Neural cell (in vitro differentiated cells): ENCODE results near the gene HOXB1. TPM values are rescaled to one million over a fixed set of nuclear protein-coding genes. Genes with fewer than 3 reads are reported as not detected.

Source experiments
- H2AFZ ChIP-seq: fragments of 200-600, 300-800 bp; sonication (generic), shearing (Covaris generic); 2 replicates; pipeline ENCODE4 v1.6.0; 2014; ENCODE audit warnings: low read depth, mild to moderate bottlenecking, antibody characterized with exemption, low read length, moderate library complexity
- H3F3A ChIP-seq: fragments of 200-600 bp; shearing (Covaris generic); 2 replicates; pipeline ENCODE4 v1.6.1; 2016; ENCODE audit warnings: mild to moderate bottlenecking, moderate library complexity, mixed read lengths, antibody characterized with exemption, low read length; ENCODE audit not compliant: insufficient read depth, poor library complexity, severe bottlenecking
- H3K27ac ChIP-seq: fragments of 200-600, 300-800 bp; sonication (generic), shearing (Covaris generic); 2 replicates; pipeline ENCODE4 v1.5.1; 2014; ENCODE audit warnings: mild to moderate bottlenecking, low read length, moderate library complexity
- H3K27me3 ChIP-seq: fragments of 300-800, 200-600 bp; sonication (generic), shearing (Covaris generic); 2 replicates; pipeline ENCODE4 v1.6.0; 2014; ENCODE audit warnings: mild to moderate bottlenecking, low read depth, low read length, moderate library complexity; ENCODE audit not compliant: insufficient read depth
- H3K36me3 ChIP-seq: fragments of 300-800, 200-600 bp; sonication (generic), shearing (Covaris generic); 2 replicates; pipeline ENCODE4 v1.5.1; 2014; ENCODE audit warnings: mild to moderate bottlenecking, antibody characterized with exemption, low read length, moderate library complexity; ENCODE audit not compliant: insufficient read depth
- H3K4me2 ChIP-seq: fragments of 300-800, 200-600 bp; sonication (generic), shearing (Covaris generic); 2 replicates; pipeline ENCODE4 v1.6.0; 2014; ENCODE audit warnings: mild to moderate bottlenecking, low read length
- H3K4me3 ChIP-seq: fragments of 300-800, 200-600 bp; sonication (generic), shearing (Covaris generic); 2 replicates; pipeline ENCODE4 v1.5.1; 2014; ENCODE audit warnings: mild to moderate bottlenecking, low read length, moderate library complexity
- H3K79me2 ChIP-seq: fragments of 200-600 bp; shearing (Covaris generic); replicated peaks from 2 replicates; pipeline ENCODE4 v1.6.0; 2014; ENCODE audit warnings: mild to moderate bottlenecking, low read length, moderate library complexity; ENCODE audit not compliant: insufficient read depth
- H3K9ac ChIP-seq: fragments of 300-800, 200-600 bp; sonication (generic), shearing (Covaris generic); 2 replicates; pipeline ENCODE4 v1.6.1; 2016; ENCODE audit warnings: mild to moderate bottlenecking, low read length, mixed read lengths
- H3K9me2 ChIP-seq: fragments of 200-600 bp; shearing (Covaris generic); 2 replicates; pipeline ENCODE4 v1.6.1; 2016; ENCODE audit warnings: mild to moderate bottlenecking, low read length, mixed read lengths; ENCODE audit not compliant: insufficient read depth
- H3K9me3 ChIP-seq: fragments of 200-600, 300-800 bp; sonication (generic), shearing (Covaris generic); 2 replicates; pipeline ENCODE4 v1.6.1; 2016; ENCODE audit warnings: mild to moderate bottlenecking, mixed run types, low read length, moderate library complexity, mixed read lengths
- H4K20me1 ChIP-seq: fragments of 200-600 bp; shearing (Covaris generic); 2 replicates; pipeline ENCODE4 v1.6.1; 2016; ENCODE audit warnings: mild to moderate bottlenecking, mixed run types; ENCODE audit not compliant: insufficient read depth
- EP300 ChIP-seq: fragments of 450-650 bp; conservative IDR thresholded peaks from 2 replicates; pipeline ENCODE4 v1.6.1; 2014; ENCODE audit warnings: antibody characterized with exemption, mild to moderate bottlenecking, moderate library complexity; ENCODE audit not compliant: poor library complexity, severe bottlenecking
- EZH2 ChIP-seq: fragments of 200-600, 300-800 bp; shearing (Covaris generic), sonication (generic); IDR thresholded peaks from 2 replicates; pipeline ENCODE4 v1.6.1; 2014; ENCODE audit warnings: antibody characterized with exemption, low read length, borderline replicate concordance, mild to moderate bottlenecking; ENCODE audit not compliant: insufficient read depth, poor library complexity, severe bottlenecking
- MXI1 ChIP-seq: fragments of 450-650 bp; conservative IDR thresholded peaks from 2 replicates; pipeline ENCODE4 v1.6.1; 2014; ENCODE audit warnings: antibody characterized with exemption, mild to moderate bottlenecking; ENCODE audit not compliant: poor library complexity, severe bottlenecking
- POLR2AphosphoS5 ChIP-seq: IDR thresholded peaks from 2 replicates; pipeline ENCODE4 v1.6.1; 2012
- RAD21 ChIP-seq: fragments of 450-650 bp; conservative IDR thresholded peaks from 2 replicates; pipeline ENCODE4 v1.6.1; 2014; ENCODE audit warnings: antibody characterized with exemption, mild to moderate bottlenecking, moderate library complexity
- SMC3 ChIP-seq: fragments of 450-650 bp; conservative IDR thresholded peaks from 2 replicates; pipeline ENCODE4 v1.6.1; 2014; ENCODE audit warnings: antibody characterized with exemption, mild to moderate bottlenecking, moderate library complexity; ENCODE audit not compliant: poor library complexity
- TAF1 ChIP-seq: IDR thresholded peaks from 2 replicates; pipeline ENCODE4 v1.6.1; 2012; ENCODE audit warnings: low read depth
- polyA plus RNA-seq: library from polyadenylated mRNA; depleted of rRNA; stranded (reverse); fragments of >200 nt; gene quantifications from 2 replicates; pipeline ENCODE4 v1.2.3, GENCODE V29; 2014
- TF ChIP-seq, protein P1 (sequence below): IDR thresholded peaks from 2 replicates; pipeline ENCODE4 v1.6.1; 2012; ENCODE audit warnings: borderline replicate concordance
- TF ChIP-seq, protein P2 (sequence below): fragments of 450-650 bp; IDR thresholded peaks from 2 replicates; pipeline ENCODE4 v1.5.1; 2014; ENCODE audit warnings: antibody characterized with exemption, mild to moderate bottlenecking, moderate library complexity; ENCODE audit not compliant: poor library complexity, severe bottlenecking

HOXB1 gene
- polyA plus RNA-seq, 1 donor from 2014 or later: not detected

DNA sequence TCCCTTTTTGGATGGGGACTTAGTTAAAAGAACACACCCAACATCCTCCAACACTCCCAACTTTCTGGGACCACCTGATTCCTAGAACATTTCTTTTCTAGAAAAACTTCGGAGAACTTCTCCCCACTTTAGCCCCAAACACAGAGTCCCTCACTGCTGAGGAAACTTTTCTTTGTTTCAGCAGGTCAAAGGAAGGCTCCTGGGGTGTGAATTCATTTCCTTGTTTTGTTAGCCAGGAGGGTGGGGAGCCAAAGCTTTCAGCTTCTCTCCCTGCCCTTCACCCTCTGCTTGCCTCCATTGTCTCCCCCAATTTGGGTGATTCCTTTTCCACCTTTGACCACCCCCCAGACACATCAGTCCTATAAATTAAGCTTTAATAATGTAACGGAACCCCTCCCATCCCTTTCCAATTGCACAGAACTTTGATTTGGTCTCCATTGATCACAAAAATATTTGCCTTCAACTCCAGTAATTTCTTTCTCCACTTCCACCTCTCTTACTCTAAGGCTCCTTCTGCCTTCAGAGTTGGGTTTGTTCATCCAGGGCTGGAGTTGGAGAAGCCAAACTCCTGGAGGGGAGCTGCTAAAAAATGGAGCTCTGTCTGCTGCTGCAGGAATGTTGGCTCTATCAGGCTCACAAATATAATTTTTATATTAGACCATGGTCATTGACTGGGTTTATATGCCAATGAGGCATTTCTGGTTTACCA, 37.0 kb upstream of the HOXB1 start:
- Histone ChIP-seq H3K9ac (no peak overlapping the region), H3F3A (no peaks in the 10 kb centered on the region), H3K4me3 (no peak overlapping the region), H3K79me2 (no peaks in the 10 kb centered on the region), H3K9me2 (no peaks in the 10 kb centered on the region), H2AFZ (no peak overlapping the region), H4K20me1 (no peaks in the 10 kb centered on the region), H3K36me3 (no peaks in the 10 kb centered on the region), H3K4me2 (no peak overlapping the region), H3K27me3 (peaks cover 99% of the 10 kb centered on the region), H3K27ac (no peak overlapping the region), H3K9me3 (no peaks in the 10 kb centered on the region)
- TF ChIP-seq POLR2AphosphoS5: no peak

DNA sequence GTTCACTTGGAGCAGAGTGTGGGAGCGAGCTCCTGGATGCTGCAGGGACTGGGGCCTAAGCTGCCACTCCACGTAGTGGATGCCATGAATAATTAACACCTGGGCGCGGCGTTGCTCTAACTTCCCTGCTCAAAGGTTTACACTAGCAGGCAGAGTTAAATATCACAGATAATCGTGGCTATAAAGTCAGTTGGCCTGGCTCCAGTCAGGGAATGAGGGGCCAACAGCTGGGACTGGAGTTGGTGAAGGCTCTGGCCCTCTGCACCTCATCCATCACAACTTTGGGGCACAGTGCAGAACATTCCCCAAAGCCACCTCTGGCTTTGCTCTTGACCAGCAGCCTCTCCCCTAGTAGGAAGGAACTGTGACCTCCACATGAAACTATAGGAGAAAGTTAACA, 36.4 kb upstream of the HOXB1 start:
- Histone ChIP-seq H3K79me2 (no peaks in the 10 kb centered on the region), H3K27me3 (peaks cover 99% of the 10 kb centered on the region), H3F3A (no peaks in the 10 kb centered on the region), H3K4me2 (no peak overlapping the region), H3K36me3 (no peaks in the 10 kb centered on the region), H3K27ac (no peak overlapping the region), H3K9me3 (no peaks in the 10 kb centered on the region), H2AFZ (no peak overlapping the region), H3K9me2 (no peaks in the 10 kb centered on the region), H3K9ac (no peak overlapping the region), H3K4me3 (no peak overlapping the region), H4K20me1 (no peaks in the 10 kb centered on the region)
- TF ChIP-seq TAF1 (no peak), EZH2 (no peak), RAD21 (no peak), SMC3 (no peak), MXI1 (no peak), POLR2AphosphoS5 (no peak), EP300 (no peak)
- TF ChIP-seq, protein P1, sequence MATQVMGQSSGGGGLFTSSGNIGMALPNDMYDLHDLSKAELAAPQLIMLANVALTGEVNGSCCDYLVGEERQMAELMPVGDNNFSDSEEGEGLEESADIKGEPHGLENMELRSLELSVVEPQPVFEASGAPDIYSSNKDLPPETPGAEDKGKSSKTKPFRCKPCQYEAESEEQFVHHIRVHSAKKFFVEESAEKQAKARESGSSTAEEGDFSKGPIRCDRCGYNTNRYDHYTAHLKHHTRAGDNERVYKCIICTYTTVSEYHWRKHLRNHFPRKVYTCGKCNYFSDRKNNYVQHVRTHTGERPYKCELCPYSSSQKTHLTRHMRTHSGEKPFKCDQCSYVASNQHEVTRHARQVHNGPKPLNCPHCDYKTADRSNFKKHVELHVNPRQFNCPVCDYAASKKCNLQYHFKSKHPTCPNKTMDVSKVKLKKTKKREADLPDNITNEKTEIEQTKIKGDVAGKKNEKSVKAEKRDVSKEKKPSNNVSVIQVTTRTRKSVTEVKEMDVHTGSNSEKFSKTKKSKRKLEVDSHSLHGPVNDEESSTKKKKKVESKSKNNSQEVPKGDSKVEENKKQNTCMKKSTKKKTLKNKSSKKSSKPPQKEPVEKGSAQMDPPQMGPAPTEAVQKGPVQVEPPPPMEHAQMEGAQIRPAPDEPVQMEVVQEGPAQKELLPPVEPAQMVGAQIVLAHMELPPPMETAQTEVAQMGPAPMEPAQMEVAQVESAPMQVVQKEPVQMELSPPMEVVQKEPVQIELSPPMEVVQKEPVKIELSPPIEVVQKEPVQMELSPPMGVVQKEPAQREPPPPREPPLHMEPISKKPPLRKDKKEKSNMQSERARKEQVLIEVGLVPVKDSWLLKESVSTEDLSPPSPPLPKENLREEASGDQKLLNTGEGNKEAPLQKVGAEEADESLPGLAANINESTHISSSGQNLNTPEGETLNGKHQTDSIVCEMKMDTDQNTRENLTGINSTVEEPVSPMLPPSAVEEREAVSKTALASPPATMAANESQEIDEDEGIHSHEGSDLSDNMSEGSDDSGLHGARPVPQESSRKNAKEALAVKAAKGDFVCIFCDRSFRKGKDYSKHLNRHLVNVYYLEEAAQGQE: no peak
- TF ChIP-seq, protein P2, sequence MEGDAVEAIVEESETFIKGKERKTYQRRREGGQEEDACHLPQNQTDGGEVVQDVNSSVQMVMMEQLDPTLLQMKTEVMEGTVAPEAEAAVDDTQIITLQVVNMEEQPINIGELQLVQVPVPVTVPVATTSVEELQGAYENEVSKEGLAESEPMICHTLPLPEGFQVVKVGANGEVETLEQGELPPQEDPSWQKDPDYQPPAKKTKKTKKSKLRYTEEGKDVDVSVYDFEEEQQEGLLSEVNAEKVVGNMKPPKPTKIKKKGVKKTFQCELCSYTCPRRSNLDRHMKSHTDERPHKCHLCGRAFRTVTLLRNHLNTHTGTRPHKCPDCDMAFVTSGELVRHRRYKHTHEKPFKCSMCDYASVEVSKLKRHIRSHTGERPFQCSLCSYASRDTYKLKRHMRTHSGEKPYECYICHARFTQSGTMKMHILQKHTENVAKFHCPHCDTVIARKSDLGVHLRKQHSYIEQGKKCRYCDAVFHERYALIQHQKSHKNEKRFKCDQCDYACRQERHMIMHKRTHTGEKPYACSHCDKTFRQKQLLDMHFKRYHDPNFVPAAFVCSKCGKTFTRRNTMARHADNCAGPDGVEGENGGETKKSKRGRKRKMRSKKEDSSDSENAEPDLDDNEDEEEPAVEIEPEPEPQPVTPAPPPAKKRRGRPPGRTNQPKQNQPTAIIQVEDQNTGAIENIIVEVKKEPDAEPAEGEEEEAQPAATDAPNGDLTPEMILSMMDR: no peak
